HuH-7.5 (cell line): ENCODE data around the gene ZMYM2.
A peak's percentile ranks its signal among the peaks of the same experiment; 100 is the strongest.

Experiments
- DNase-seq: peaks from one replicate; pipeline ENCODE4 v3.0.0; 2011; ENCODE audit warnings: low spot score

ZMYM2 gene

GRCh38 chr13:20134732-20135131 lies 176.2 kb downstream of the ZMYM2 start:
- DNase-seq, result no peak

- peak; percentile 80 for DNase-seq
These were observed 178.5 kb downstream of the ZMYM2 start for GRCh38 chr13:20136781-20137703.

- DNase-seq, result no peak
These were observed 179.3 kb downstream of the ZMYM2 start for GRCh38 chr13:20137875-20138274.

GRCh38 chr13:20140487-20140886 lies 182.0 kb downstream of the ZMYM2 start:
- DNase-seq, result no peak
